LNCaP clone FGC (cell line): ENCODE results near the gene SETD9.

ENCODE experiments used
- DNase-seq: peaks from one replicate; pipeline ENCODE4 v3.0.0-alpha.2; 2011; ENCODE audit warnings: low read depth
- H3K4me3 ChIP-seq: 2 replicates; pipeline ENCODE4 v1.5.1; 2011; ENCODE audit warnings: mild to moderate bottlenecking, low read depth, low read length, control low read depth
- TF ChIP-seq, protein P1 (sequence below): IDR thresholded peaks from 2 replicates; pipeline ENCODE4 v1.5.1; 2012; ENCODE audit warnings: mild to moderate bottlenecking; ENCODE audit not compliant: control insufficient read depth, insufficient read depth; ENCODE audit errors: extremely low read depth

SETD9 gene

GRCh38 chr5:56881571-56881970 lies 27.8 kb upstream of the SETD9 start:
- TF ChIP-seq, protein P1, sequence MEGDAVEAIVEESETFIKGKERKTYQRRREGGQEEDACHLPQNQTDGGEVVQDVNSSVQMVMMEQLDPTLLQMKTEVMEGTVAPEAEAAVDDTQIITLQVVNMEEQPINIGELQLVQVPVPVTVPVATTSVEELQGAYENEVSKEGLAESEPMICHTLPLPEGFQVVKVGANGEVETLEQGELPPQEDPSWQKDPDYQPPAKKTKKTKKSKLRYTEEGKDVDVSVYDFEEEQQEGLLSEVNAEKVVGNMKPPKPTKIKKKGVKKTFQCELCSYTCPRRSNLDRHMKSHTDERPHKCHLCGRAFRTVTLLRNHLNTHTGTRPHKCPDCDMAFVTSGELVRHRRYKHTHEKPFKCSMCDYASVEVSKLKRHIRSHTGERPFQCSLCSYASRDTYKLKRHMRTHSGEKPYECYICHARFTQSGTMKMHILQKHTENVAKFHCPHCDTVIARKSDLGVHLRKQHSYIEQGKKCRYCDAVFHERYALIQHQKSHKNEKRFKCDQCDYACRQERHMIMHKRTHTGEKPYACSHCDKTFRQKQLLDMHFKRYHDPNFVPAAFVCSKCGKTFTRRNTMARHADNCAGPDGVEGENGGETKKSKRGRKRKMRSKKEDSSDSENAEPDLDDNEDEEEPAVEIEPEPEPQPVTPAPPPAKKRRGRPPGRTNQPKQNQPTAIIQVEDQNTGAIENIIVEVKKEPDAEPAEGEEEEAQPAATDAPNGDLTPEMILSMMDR = no peak
- H3K4me3 ChIP-seq = no peak overlapping the region
- DNase-seq = no peak

DNA sequence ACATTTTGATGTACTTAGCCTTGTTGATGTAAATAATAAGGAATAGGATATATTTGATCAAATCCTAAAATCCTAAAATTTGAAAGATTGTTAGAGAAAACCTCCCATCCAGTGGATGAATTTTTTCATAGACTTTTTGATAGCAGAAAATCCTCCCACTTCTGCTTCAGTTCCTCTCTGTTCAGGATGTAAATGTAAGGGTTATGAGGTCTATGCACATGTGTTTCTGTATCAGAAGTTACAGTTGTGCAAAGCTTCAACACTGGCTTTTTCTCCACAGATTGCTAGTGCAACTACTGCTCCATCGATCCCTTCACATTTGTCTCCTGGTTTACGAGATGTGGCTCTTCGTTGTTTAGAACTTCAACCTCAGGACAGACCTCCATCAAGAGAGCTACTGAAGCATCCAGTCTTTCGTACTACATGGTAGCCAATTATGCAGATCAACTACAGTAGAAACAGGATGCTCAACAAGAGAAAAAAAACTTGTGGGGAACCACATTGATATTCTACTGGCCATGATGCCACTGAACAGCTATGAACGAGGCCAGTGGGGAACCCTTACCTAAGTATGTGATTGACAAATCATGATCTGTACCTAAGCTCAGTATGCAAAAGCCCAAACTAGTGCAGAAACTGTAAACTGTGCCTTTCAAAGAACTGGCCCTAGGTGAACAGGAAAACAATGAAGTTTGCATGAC lies 16.0 kb upstream of the SETD9 start:
- DNase-seq = no peak
- H3K4me3 ChIP-seq = no peak overlapping the region
- TF ChIP-seq, protein P1 = no peak

GRCh38 chr5:56896763-56897162 lies 12.6 kb upstream of the SETD9 start:
- H3K4me3 ChIP-seq = no peak overlapping the region
- no peak for DNase-seq

GRCh38 chr5:56898213-56898612 lies 11.2 kb upstream of the SETD9 start:
- TF ChIP-seq, protein P1 = no peak
- no peak overlapping the region for H3K4me3 ChIP-seq
- no peak for DNase-seq

More at GRCh38 chr5:56896763-56897162, 12.6 kb upstream of the SETD9 start:
- TF ChIP-seq, protein P1 = no peak

DNA sequence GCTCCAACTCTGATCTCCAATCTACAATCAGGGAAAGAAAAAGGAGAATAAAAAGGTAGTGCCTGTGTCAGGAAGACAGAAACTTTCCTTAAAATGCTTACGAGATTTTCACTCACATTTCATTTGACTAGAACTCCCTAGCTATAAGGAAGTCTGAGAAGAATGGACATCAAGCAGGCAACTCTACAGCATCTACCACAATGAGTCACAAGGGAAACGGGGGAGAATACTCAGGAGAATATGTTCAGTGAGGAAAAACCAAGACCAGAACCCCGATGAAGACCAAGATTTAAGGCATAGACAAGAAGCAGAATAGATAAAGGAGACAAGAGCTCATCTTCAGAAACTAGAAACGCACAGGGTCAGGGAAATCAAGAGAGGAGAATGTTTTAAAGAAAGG lies 9.0 kb upstream of the SETD9 start:
- DNase-seq = no peak
- H3K4me3 ChIP-seq = no peak overlapping the region
- TF ChIP-seq, protein P1 = no peak

GRCh38 chr5:56900858-56901578 lies 8.4 kb upstream of the SETD9 start:
- H3K4me3 ChIP-seq = no peak overlapping the region
- no peak for DNase-seq

More at GRCh38 chr5:56900858-56901578, 8.4 kb upstream of the SETD9 start:
- TF ChIP-seq, protein P1 = peak; percentile 73
